D721Med (cell line): ENCODE data around the gene GLT8D2.

Experiments used
- DNase-seq: peaks from one replicate; pipeline ENCODE4 v3.0.0; 2011; ENCODE audit warnings: low spot score; ENCODE audit not compliant: insufficient read length
- FAIRE-seq: peaks from 2 replicates; lab custom pipeline; 2011; peaks lifted over from hg19 to GRCh38; lab: Jason Lieb, UNC
- CTCF ChIP-seq: IDR thresholded peaks from 2 replicates; pipeline ENCODE4 v1.5.1; 2012; ENCODE audit warnings: mild to moderate bottlenecking, control low read depth; ENCODE audit not compliant: insufficient read depth; ENCODE audit errors: missing control alignments

GLT8D2 gene

GRCh38 chr12:103973909-103974308, 76.1 kb downstream of the GLT8D2 start:
- TF ChIP-seq CTCF: no peak
- no peak for DNase-seq
- FAIRE-seq: no peak

- FAIRE-seq: no peak
- TF ChIP-seq CTCF: no peak
- no peak for DNase-seq
Measured at GRCh38 chr12:103969391-103969790, 80.6 kb downstream of the GLT8D2 start.

GRCh38 chr12:103966736-103967135, 83.3 kb downstream of the GLT8D2 start:
- FAIRE-seq: no peak
- TF ChIP-seq CTCF: no peak
- DNase-seq: no peak

DNA sequence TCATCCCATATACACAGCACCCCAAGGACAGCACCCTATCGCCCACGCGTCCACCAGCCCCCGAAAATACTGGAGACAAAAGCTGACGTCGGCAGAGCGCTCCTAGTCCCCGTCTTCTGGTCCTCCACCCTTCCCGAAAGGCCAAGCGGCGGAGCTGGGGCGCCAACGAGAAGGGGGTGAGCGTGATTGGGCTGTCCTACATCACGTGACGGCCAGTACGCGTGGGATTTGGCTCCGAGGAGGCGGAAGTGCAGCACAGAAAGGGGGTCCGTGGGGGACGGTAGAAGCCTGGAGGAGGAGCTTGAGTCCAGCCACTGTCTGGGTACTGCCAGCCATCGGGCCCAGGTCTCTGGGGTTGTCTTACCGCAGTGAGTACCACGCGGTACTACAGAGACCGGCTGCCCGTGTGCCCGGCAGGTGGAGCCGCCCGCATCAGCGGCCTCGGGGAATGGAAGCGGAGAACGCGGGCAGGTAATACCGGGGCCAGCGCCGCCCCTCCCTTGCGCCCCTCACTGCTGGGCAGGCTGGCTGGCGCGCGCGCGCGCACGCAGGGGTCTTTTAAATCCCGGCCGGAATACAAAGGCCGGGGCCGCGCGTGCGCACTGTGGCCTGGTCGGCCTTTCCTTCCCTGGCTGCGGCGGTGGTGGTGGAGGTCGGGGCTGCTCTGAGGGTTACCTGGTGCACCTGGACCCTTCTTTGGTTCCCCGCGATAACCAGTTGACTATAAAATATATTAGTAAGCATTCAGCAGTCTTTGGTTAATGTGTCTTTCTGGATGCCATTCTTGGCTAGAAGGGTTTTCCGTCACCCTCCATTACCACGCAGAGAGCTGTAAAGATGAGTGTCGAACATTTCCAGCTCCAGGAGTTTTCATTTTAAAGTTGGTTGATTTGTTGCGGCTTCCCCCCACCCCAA, 84.1 kb downstream of the GLT8D2 start, which contains the start of gene TDG:
Gene TDG, plus strand, starts transcription at position 283 of the 915 bp plus-strand sequence. Its CDS starts 166 bp downstream, at position 449.
- FAIRE-seq (no peak), DNase-seq (peak; percentile 58)
- no peak for TF ChIP-seq CTCF

GRCh38 chr12:103965255-103965589, 84.8 kb downstream of the GLT8D2 start:
- no peak for FAIRE-seq
- no peak for DNase-seq
- no peak for TF ChIP-seq CTCF

DNA sequence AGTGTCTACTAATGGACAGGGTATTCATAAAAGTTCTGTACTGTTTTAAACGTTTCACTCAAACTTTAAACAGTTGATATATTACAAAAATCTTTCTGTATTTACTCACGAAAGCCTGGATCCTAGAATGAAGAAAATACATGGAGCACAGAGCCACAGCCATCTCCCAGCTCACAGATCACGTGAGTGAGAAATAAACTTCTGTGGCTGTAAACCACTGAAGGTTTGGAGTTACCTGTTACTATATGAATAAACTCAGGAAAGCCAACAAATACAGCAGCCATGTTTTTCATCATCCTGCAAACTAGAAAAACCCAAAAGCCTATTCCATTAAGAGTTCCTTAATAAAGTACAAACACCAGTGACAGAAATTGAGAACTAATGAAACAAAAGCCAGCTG, 85.2 kb downstream of the GLT8D2 start:
- TF ChIP-seq CTCF: no peak
- DNase-seq (no peak), FAIRE-seq (no peak)

DNA sequence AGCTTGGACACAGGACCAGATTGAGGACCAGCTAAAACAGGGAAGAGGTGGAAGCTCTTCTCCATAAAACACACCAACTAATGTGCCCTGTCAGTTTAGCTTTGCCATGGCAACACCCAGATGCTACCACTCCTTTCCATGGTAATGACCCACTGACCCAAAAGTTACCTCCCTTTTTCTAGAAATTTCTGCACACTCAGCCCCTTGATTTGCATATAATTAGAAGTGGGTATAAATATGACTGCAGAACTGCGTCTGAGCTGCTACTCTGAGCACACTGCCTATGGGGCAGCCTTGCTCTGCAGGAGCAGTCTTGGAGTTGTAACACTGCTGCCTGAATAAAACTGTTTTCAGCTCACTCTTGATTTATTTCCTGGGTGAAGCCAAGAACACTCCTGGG, 87.5 kb downstream of the GLT8D2 start:
- no peak for TF ChIP-seq CTCF
- DNase-seq (no peak), FAIRE-seq (no peak)
